ENCODE data around the gene ATP8A2. TPM values are rescaled to one million over a fixed set of nuclear protein-coding genes. Genes with fewer than 3 reads are reported as not detected.

ATP8A2 gene
- total and polyA plus RNA-seq, 2 of the 4 experiments (the other 2 are of a cell fraction): 0.02 to 0.18 TPM

- no peaks in the 10 kb centered on the region for H3K36me3 ChIP-seq (ENCODE audit: control insufficient read depth, insufficient read depth, low read length)
- no peak overlapping the region for H2AK9ac ChIP-seq (replicated peaks; ENCODE audit: low read depth, low read length, poor library complexity)
- intact Hi-C loops (cut with micrococcal nuclease) (no loop called here), dilution Hi-C loops (cut with HindIII; ENCODE audit: low sequenced_read_pairs, unreplicated experiment) (no loop called here), in situ Hi-C loops (cut with MboI; ENCODE audit: low sequenced_read_pairs) (no loop called here)
- no peaks in the 10 kb centered on the region; the same call in 1 of the 2 replicates for H3K27me3 ChIP-seq (ENCODE audit: control insufficient read depth, insufficient read depth, low read length)
- CTCF ChIA-PET: interaction anchor here (1.2 kb wide), 1 partner anchor 11 kb away, joined by 3 read pairs; no protein-coding TSS in a partner anchor
- no peak overlapping the region for H2BK5ac ChIP-seq (ENCODE audit: low read depth, low read length, poor library complexity, severe bottlenecking)
- no peak overlapping the region for H2AFZ ChIP-seq (replicated peaks; ENCODE audit: low read length, poor library complexity)
- no peak overlapping the region for H4K5ac ChIP-seq (ENCODE audit: low read depth, low read length)
- POLR2A ChIA-PET (ENCODE audit: unreplicated experiment): no interaction called here
- H4K20me1 ChIP-seq (ENCODE audit: insufficient read depth, low read length): no peaks in the 10 kb centered on the region
- H2BK20ac ChIP-seq (ENCODE audit: low read depth, low read length): no peak overlapping the region
- H3K14ac ChIP-seq (replicated peaks; ENCODE audit: low read depth, low read length): no peak overlapping the region
- no peak overlapping the region for H3K27ac ChIP-seq (ENCODE audit: insufficient read depth, low read length)
- no TSS peak for BruUV-seq (replicated peaks)
- no peak overlapping the region for H4K91ac ChIP-seq (ENCODE audit: insufficient read depth, low read depth, low read length)
- H3K18ac ChIP-seq (ENCODE audit: low read depth, low read length): no peak overlapping the region
- H3K4ac ChIP-seq (ENCODE audit: low read depth, low read length): no peak overlapping the region
- no peak overlapping the region for H3K9ac ChIP-seq (ENCODE audit: low read depth, low read length)
- no peak overlapping the region for H3K56ac ChIP-seq (ENCODE audit: extremely low read depth, insufficient read depth, low read length)
- H2AK5ac ChIP-seq (ENCODE audit: low read depth, low read length): no peak overlapping the region
- no peaks in the 10 kb centered on the region for H3K9me3 ChIP-seq (ENCODE audit: control insufficient read depth, insufficient read depth, low read length)
- no peak overlapping the region for H2BK15ac ChIP-seq (ENCODE audit: low read depth, low read length)
- no peak for TF ChIP-seq FOS (IDR thresholded peaks at IDR 0.05; ENCODE audit: low read depth, low read length)
- no peaks in the 10 kb centered on the region for H3K4me1 ChIP-seq (ENCODE audit: control insufficient read depth, insufficient read depth, low read length)
- H3K23ac ChIP-seq (ENCODE audit: low read depth, low read length): no peak overlapping the region
- H4K8ac ChIP-seq (ENCODE audit: low read depth in 2 of 2, low read length in 2 of 2): no peak overlapping the region
- no peak for ATAC-seq (ENCODE audit: low read depth)
- no peak for DNase-seq
- H3K4me2 ChIP-seq (ENCODE audit: low read depth, low read length): no peak overlapping the region
- H2BK120ac ChIP-seq (ENCODE audit: low read depth, low read length): no peak overlapping the region
- no peaks in the 10 kb centered on the region for H3K9me1 ChIP-seq (ENCODE audit: insufficient read depth, low read length)
- H3K4me3 ChIP-seq (ENCODE audit: insufficient read depth, low read depth, low read length): no peak overlapping the region
- H3K79me1 ChIP-seq (ENCODE audit: low read depth in 1 of 2, low read length in 2 of 2): no peaks in the 10 kb centered on the region
These were observed 495.3 kb downstream of the ATP8A2 start for GRCh38 chr13:25867038-25867437.
